CD4-positive, CD25-positive, alpha-beta regulatory T cell (primary cell): ENCODE results near the gene YY1. TPM values are rescaled to one million over a fixed set of nuclear protein-coding genes. Genes with fewer than 3 reads are reported as not detected.

Source experiments
- ATAC-seq, 2 donors: fragments of 150-1000 bp; cut with Tn5 transposase; one replicate each; pipeline ENCODE4 v1.10.0; 2021; ENCODE audit warnings: low read depth in 2 of 2, moderate number of reproducible peaks in 2 of 2, moderate library complexity in 1 of 2
- DNase-seq, 3 donors: peaks; one replicate each; pipeline versions ENCODE4 v3.0.0 to v3.0.0-alpha.2; 2012 to 2022; ENCODE audit warnings: mixed read lengths in 1 of 3
- H3K27ac ChIP-seq: one replicate; pipeline ENCODE4 v1.7.0; 2013; ENCODE audit warnings: mild to moderate bottlenecking, low read length; ENCODE audit not compliant: insufficient read depth, poor library complexity, severe bottlenecking
- H3K27me3 ChIP-seq: one replicate; pipeline ENCODE4 v1.7.0; 2013; ENCODE audit warnings: low read length; ENCODE audit not compliant: control insufficient read depth, insufficient read depth
- H3K36me3 ChIP-seq: one replicate; pipeline ENCODE4 v1.7.0; 2013; ENCODE audit warnings: mild to moderate bottlenecking, low read length, moderate library complexity; ENCODE audit not compliant: control insufficient read depth, insufficient read depth
- H3K4me1 ChIP-seq: 2 replicates; pipeline ENCODE4 v1.7.0; 2013; ENCODE audit warnings: mild to moderate bottlenecking, low read length; ENCODE audit not compliant: insufficient read depth, control insufficient read depth, poor library complexity, severe bottlenecking
- H3K4me3 ChIP-seq: one replicate; pipeline ENCODE4 v1.7.0; 2013; ENCODE audit warnings: low read depth, mild to moderate bottlenecking, low read length, moderate library complexity
- H3K9me3 ChIP-seq, 2 experiments: 1 replicate in 1 of 2; 2 replicates in 1 of 2; pipeline ENCODE4 v1.7.0; 2013; ENCODE audit warnings: low read length in 2 of 2, mild to moderate bottlenecking in 1 of 2, moderate library complexity in 1 of 2; ENCODE audit not compliant: control insufficient read depth in 2 of 2
- H3K27ac Mint-ChIP-seq, 3 donors: one replicate each; pipeline ENCODE4 v1.8.0; 2020 to 2022; ENCODE audit warnings: mild to moderate bottlenecking in 3 of 3, mixed read lengths in 3 of 3, moderate library complexity in 2 of 3
- H3K27me3 Mint-ChIP-seq: one replicate; pipeline ENCODE4 v1.8.0; 2022; ENCODE audit warnings: mild to moderate bottlenecking, mixed read lengths
- H3K36me3 Mint-ChIP-seq: one replicate; pipeline ENCODE4 v1.8.0; 2020; ENCODE audit warnings: mixed read lengths
- H3K4me1 Mint-ChIP-seq, 4 donors: one replicate each; pipeline ENCODE4 v1.8.0; 2020 to 2022; ENCODE audit warnings: mixed read lengths in 4 of 4, mild to moderate bottlenecking in 1 of 4
- H3K4me3 Mint-ChIP-seq, 4 donors: one replicate each; pipeline ENCODE4 v1.8.0; 2020 to 2022; ENCODE audit warnings: mild to moderate bottlenecking in 4 of 4, mixed read lengths in 4 of 4, moderate library complexity in 3 of 4
- H3K9me3 Mint-ChIP-seq, 7 donors: one replicate each; pipeline ENCODE4 v1.8.0; 2020 to 2022; ENCODE audit warnings: mixed read lengths in 7 of 7, mild to moderate bottlenecking in 3 of 7, moderate library complexity in 2 of 7
- polyA plus RNA-seq, 4 donors: library from polyadenylated mRNA; unstranded; fragments of 300-500 nt; fragmentation: Illumina TruSeq; gene quantifications; one replicate each; pipeline ENCODE4 v1.2.3, GENCODE V29; 2021
- total RNA-seq: library from RNA; stranded (reverse); gene quantifications from one replicate; pipeline ENCODE4 v1.2.3, GENCODE V29; 2022

YY1 gene
- total and polyA plus RNA-seq, 5 donors from 2014 or later = 16.4 to 79.4 (median 20.7) TPM

DNA sequence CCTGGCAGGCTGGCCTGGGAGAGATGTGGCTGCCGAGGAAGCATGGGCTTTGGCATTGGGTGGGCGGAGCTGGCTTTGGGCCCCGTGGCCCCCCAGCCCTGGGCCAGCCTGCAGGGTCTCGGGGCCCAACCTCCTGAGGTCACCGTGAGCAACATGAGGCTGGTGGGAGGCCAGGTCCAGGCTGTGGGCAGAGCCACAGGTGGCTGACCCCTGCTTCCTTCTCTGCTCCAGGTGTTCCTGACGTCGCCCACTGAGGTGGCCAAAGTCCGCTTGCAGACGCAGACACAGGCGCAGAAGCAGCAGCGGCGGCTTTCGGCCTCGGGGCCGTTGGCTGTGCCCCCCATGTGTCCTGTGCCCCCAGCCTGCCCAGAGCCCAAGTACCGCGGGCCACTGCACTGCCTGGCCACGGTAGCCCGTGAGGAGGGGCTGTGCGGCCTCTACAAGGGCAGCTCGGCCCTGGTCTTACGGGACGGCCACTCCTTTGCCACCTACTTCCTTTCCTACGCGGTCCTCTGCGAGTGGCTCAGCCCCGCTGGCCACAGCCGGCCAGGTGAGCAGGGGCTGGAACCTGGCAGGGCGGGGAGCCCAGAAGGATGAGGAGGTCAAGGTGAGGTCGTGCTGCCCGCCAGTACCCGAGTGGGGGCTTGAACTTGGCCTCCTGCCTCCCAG is 89.7 kb downstream of the YY1 start:
- H3K36me3 Mint-ChIP-seq = no peaks in the 10 kb centered on the region
- no peaks in the 10 kb centered on the region for H3K9me3 Mint-ChIP-seq
- Histone ChIP-seq H3K36me3 (no peaks in the 10 kb centered on the region), H3K9me3 (no peaks in the 10 kb centered on the region), H3K27ac (no peak overlapping the region), H3K4me1 (no peaks in the 10 kb centered on the region), H3K4me3 (no peak overlapping the region), H3K27me3 (no peaks in the 10 kb centered on the region)
- ATAC-seq (no peak), DNase-seq (no peak)
- no peak overlapping the region for H3K27ac Mint-ChIP-seq
- no peaks in the 10 kb centered on the region for H3K27me3 Mint-ChIP-seq
- H3K4me3 Mint-ChIP-seq = no peak overlapping the region
- peaks cover 0 to 4% (median 0%) of the 10 kb centered on the region in 4 donors for H3K4me1 Mint-ChIP-seq

DNA sequence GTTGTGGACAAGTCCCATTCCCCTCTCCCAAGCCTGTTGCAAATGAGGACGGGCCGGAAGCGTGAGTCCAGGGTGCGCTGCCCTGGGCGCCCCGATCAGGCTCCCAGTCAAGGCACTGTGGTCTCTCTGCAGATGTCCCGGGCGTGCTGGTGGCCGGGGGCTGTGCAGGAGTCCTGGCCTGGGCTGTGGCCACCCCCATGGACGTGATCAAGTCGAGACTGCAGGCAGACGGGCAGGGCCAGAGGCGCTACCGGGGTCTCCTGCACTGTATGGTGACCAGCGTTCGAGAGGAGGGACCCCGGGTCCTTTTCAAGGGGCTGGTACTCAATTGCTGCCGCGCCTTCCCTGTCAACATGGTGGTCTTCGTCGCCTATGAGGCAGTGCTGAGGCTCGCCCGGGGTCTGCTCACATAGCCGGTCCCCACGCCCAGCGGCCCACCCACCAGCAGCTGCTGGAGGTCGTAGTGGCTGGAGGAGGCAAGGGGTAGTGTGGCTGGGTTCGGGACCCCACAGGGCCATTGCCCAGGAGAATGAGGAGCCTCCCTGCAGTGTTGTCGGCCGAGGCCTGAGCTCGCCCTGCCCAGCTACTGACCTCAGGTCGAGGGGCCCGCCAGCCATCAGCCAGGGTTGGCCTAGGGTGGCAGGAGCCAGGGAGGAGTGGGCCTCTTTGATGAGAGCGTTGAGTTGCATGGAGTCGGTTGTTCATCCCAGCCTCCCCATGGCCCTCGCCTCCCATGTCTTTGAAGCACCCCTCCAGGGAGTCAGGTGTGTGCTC is 90.5 kb downstream of the YY1 start:
- Mint-ChIP-seq H3K27ac (no peak overlapping the region), H3K27me3 (no peaks in the 10 kb centered on the region), H3K36me3 (peaks cover 1% of the 10 kb centered on the region), H3K4me1 (peaks cover 0 to 4% (median 0%) of the 10 kb centered on the region in 4 donors), H3K4me3 (no peak overlapping the region), H3K9me3 (no peaks in the 10 kb centered on the region)
- peaks cover 2% of the 10 kb centered on the region for H3K36me3 ChIP-seq
- H3K4me1 ChIP-seq = no peaks in the 10 kb centered on the region
- H3K27me3 ChIP-seq = no peaks in the 10 kb centered on the region
- ATAC-seq = no peak
- H3K27ac ChIP-seq = no peak overlapping the region
- H3K4me3 ChIP-seq = no peak overlapping the region
- no peak for DNase-seq
- H3K9me3 ChIP-seq = no peaks in the 10 kb centered on the region

DNA sequence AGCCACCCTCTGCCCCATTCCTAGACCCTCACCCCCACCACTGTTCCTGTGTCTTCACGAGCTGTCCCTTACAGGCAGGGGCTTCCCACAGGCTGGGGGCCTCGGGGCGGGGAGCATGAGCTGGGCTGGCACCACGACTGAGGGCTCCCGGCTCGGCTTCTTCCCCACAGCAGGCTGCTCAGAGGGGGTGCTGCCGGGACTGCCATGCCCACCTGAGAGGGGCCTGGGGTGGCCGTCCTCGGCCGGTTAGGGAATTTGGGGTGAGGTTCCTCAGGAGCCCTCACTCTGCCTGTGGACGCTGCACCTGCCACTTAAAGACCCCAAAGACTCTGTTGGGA is 91.0 kb downstream of the YY1 start:
- Histone ChIP-seq H3K9me3 (no peaks in the 10 kb centered on the region), H3K27ac (no peak overlapping the region), H3K4me1 (no peaks in the 10 kb centered on the region), H3K4me3 (no peak overlapping the region), H3K36me3 (peaks cover 2% of the 10 kb centered on the region), H3K27me3 (no peaks in the 10 kb centered on the region)
- no peak overlapping the region for H3K27ac Mint-ChIP-seq
- no peak overlapping the region for H3K4me3 Mint-ChIP-seq
- no peak for ATAC-seq
- H3K36me3 Mint-ChIP-seq = peaks cover 7% of the 10 kb centered on the region
- H3K9me3 Mint-ChIP-seq = no peaks in the 10 kb centered on the region
- no peak for DNase-seq
- H3K27me3 Mint-ChIP-seq = no peaks in the 10 kb centered on the region
- peaks cover 0 to 4% (median 0%) of the 10 kb centered on the region in 4 donors for H3K4me1 Mint-ChIP-seq

DNA sequence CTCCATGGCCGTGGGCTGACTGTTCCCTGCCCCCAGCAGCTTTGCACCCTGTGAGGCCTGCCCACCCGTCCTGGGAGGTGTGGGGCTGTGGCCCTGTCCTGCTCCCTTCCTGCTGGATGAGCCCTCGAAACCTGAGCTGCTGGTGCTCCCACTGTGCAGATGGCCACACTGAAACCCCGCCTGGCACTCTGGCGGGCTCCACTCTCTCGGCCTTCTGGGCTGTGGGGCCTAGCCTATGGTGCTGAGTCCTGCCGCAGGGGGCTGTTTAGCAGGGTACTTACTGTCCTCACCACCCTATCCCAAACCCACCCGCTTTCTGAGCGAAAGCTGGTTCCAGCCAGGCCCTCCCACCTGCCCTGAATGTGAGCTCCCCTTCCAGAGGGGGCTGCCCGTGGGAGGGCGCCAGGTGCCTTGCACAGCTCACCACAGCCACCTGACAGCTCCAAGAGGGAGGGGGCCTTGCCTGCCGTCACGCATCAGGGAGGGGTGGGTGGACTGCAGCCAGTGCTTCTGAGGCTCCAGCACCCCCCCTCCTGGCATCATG is 91.5 kb downstream of the YY1 start:
- Histone ChIP-seq H3K27ac (no peak overlapping the region), H3K4me3 (no peak overlapping the region), H3K27me3 (no peaks in the 10 kb centered on the region), H3K4me1 (no peaks in the 10 kb centered on the region), H3K9me3 (no peaks in the 10 kb centered on the region), H3K36me3 (peaks cover 2% of the 10 kb centered on the region)
- Mint-ChIP-seq H3K4me3 (no peak overlapping the region), H3K36me3 (peaks cover 7% of the 10 kb centered on the region), H3K4me1 (peaks cover 0 to 4% (median 0%) of the 10 kb centered on the region in 4 donors), H3K27me3 (no peaks in the 10 kb centered on the region), H3K27ac (no peak overlapping the region), H3K9me3 (no peaks in the 10 kb centered on the region)
- no peak for DNase-seq
- no peak for ATAC-seq

GRCh38 chr14:100332071-100332639 is 93.2 kb downstream of the YY1 start:
- no peak overlapping the region for H3K27ac ChIP-seq
- no peak overlapping the region for H3K4me3 ChIP-seq
- Mint-ChIP-seq H3K4me3 (no peak overlapping the region), H3K27ac (no peak overlapping the region), H3K4me1 (peaks cover 0 to 9% (median 1%) of the 10 kb centered on the region in 4 donors), H3K36me3 (peaks cover 14% of the 10 kb centered on the region), H3K9me3 (no peaks in the 10 kb centered on the region), H3K27me3 (no peaks in the 10 kb centered on the region)
- DNase-seq (no peak), ATAC-seq (no peak)
- H3K9me3 ChIP-seq = no peaks in the 10 kb centered on the region
- H3K36me3 ChIP-seq = peaks cover 7% of the 10 kb centered on the region
- no peaks in the 10 kb centered on the region for H3K4me1 ChIP-seq
- H3K27me3 ChIP-seq = no peaks in the 10 kb centered on the region

Other genes starting within 250 kb of the YY1 start
- gene EVL, start 173.7 kb upstream of the YY1 start, total RNA-seq = 1,219 TPM
- 100 to 1,000 TPM; 118 to 141 (median 136) TPM for gene EVL, start 173.7 kb upstream of the YY1 start, polyA plus RNA-seq
- not detected for gene DEGS2, start 79.5 kb upstream of the YY1 start, total RNA-seq
- under 1 TPM; 0.09 to 0.35 (median 0.17) TPM for gene DEGS2, start 79.5 kb upstream of the YY1 start, polyA plus RNA-seq
- gene SLC25A29, start 67.3 kb downstream of the YY1 start, total RNA-seq = 5.3 TPM
- 1 to 10 TPM in 3 of 4 donors, under 1 TPM in 1; 0.69 to 7.9 (median 1.8) TPM for gene SLC25A29, start 67.3 kb downstream of the YY1 start, polyA plus RNA-seq
- gene SLC25A47, start 84.2 kb downstream of the YY1 start, total RNA-seq = not detected
- not detected for gene SLC25A47, start 84.2 kb downstream of the YY1 start, polyA plus RNA-seq
- gene WDR25, start 137.3 kb downstream of the YY1 start, total RNA-seq = 5.2 TPM
- 10 to 100 TPM in 2 of 4 donors, 1 to 10 TPM in 2; 7.9 to 15.0 (median 10.2) TPM for gene WDR25, start 137.3 kb downstream of the YY1 start, polyA plus RNA-seq